ENCODE results near the gene RIMBP2. TPM values are rescaled to one million over a fixed set of nuclear protein-coding genes. Genes with fewer than 3 reads are reported as not detected.

RIMBP2 gene
- polyA plus RNA-seq, 1 donor (not counting 4 experiments of a cell fraction or from before 2014, with no cell fraction given): 0.16 TPM

GRCh38 chr12:130627175-130627574 lies 88.9 kb downstream of the RIMBP2 start:
- DNase-seq (ENCODE audit: low read depth, low spot score): no peak
- no peak overlapping the region for H3K9ac ChIP-seq (ENCODE audit: control insufficient read depth, extremely low read depth, insufficient read depth, low read length)
- H2AFZ ChIP-seq (ENCODE audit: control insufficient read depth, low read length): no peak overlapping the region
- H3K36me3 ChIP-seq (ENCODE audit: control insufficient read depth in 2 of 2, extremely low read depth in 1 of 2, insufficient read depth in 2 of 2, low read length in 2 of 2): no peaks in the 10 kb centered on the region
- H3K4me3 ChIP-seq (ENCODE audit: control insufficient read depth in 2 of 3, extremely low read depth in 1 of 3, insufficient read depth in 2 of 3, low read depth in 1 of 3, low read length in 3 of 3): no peak overlapping the region
- no peak overlapping the region for H3K4me2 ChIP-seq (ENCODE audit: control insufficient read depth, extremely low read depth, insufficient read depth, low read depth, low read length)
- no peaks in the 10 kb centered on the region for H3K27me3 ChIP-seq (ENCODE audit: control insufficient read depth, extremely low read depth, insufficient read depth, low read length)
- peaks cover 10% of the 10 kb centered on the region for H3K9me3 ChIP-seq (ENCODE audit: control insufficient read depth, low read depth, low read length)
- no peaks in the 10 kb centered on the region for H4K20me1 ChIP-seq (ENCODE audit: control insufficient read depth, extremely low read depth, insufficient read depth, low read length)
- no peak for TF ChIP-seq EZH2 (IDR thresholded peaks at IDR 0.05; ENCODE audit: low read length)
- TF ChIP-seq CTCF (optimal IDR thresholded peaks at IDR 0.05 in 1 of 3, IDR thresholded peaks at IDR 0.05 in 1 of 3, conservative IDR thresholded peaks at IDR 0.05 in 1 of 3; ENCODE audit: extremely low read depth in 1 of 3, insufficient read depth in 2 of 3, low read length in 3 of 3): no peak
- dilution Hi-C loops (cut with MboI; ENCODE audit: extremely low pct_ligation_motif_present, low sequenced_read_pairs): no loop called here
- no peaks in the 10 kb centered on the region for H3K9me1 ChIP-seq (ENCODE audit: control insufficient read depth, extremely low read depth, insufficient read depth, low read length)
- H3K27ac ChIP-seq (ENCODE audit: control insufficient read depth, insufficient read depth, low read length): no peak overlapping the region
- FAIRE-seq: no peak
- no peaks in the 10 kb centered on the region for H3K79me2 ChIP-seq (ENCODE audit: control insufficient read depth, insufficient read depth, low read length)
- H3K4me1 ChIP-seq (ENCODE audit: control insufficient read depth, extremely low read depth, insufficient read depth, low read length): no peaks in the 10 kb centered on the region

DNA sequence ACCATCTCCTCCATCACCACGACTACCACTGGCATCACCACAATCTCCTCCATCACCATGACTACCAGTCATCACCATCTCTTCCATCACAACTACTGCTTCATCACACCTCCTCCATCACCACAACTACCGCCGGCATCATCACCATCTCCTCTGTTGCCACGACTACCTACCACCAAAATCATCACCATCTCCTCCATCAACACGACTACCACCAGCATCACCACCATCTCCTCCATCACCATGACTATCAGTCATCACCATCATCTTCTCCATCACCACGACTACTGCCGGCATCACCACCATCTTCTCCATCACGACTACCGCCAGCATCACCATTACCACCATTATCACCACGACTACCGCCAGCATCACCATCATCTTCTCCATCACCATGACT lies 89.5 kb downstream of the RIMBP2 start:
- no peak overlapping the region for H3K4me2 ChIP-seq (ENCODE audit: control insufficient read depth, extremely low read depth, insufficient read depth, low read depth, low read length)
- DNase-seq (ENCODE audit: low read depth, low spot score) (no peak), FAIRE-seq (no peak)
- no peaks in the 10 kb centered on the region for H3K79me2 ChIP-seq (ENCODE audit: control insufficient read depth, insufficient read depth, low read length)
- TF ChIP-seq EZH2 (IDR thresholded peaks at IDR 0.05; ENCODE audit: low read length) (no peak), CTCF (optimal IDR thresholded peaks at IDR 0.05 in 1 of 3, IDR thresholded peaks at IDR 0.05 in 1 of 3, conservative IDR thresholded peaks at IDR 0.05 in 1 of 3; ENCODE audit: extremely low read depth in 1 of 3, insufficient read depth in 2 of 3, low read length in 3 of 3) (no peak)
- no peak overlapping the region for H2AFZ ChIP-seq (ENCODE audit: control insufficient read depth, low read length)
- no peaks in the 10 kb centered on the region for H3K9me1 ChIP-seq (ENCODE audit: control insufficient read depth, extremely low read depth, insufficient read depth, low read length)
- no peaks in the 10 kb centered on the region for H4K20me1 ChIP-seq (ENCODE audit: control insufficient read depth, extremely low read depth, insufficient read depth, low read length)
- H3K9ac ChIP-seq (ENCODE audit: control insufficient read depth, extremely low read depth, insufficient read depth, low read length): no peak overlapping the region
- H3K9me3 ChIP-seq (ENCODE audit: control insufficient read depth, low read depth, low read length): peaks cover 10% of the 10 kb centered on the region
- no peaks in the 10 kb centered on the region for H3K36me3 ChIP-seq (ENCODE audit: control insufficient read depth in 2 of 2, extremely low read depth in 1 of 2, insufficient read depth in 2 of 2, low read length in 2 of 2)
- no peak overlapping the region for H3K27ac ChIP-seq (ENCODE audit: control insufficient read depth, insufficient read depth, low read length)
- dilution Hi-C loops (cut with MboI; ENCODE audit: extremely low pct_ligation_motif_present, low sequenced_read_pairs): no loop called here
- H3K4me3 ChIP-seq (ENCODE audit: control insufficient read depth in 2 of 3, extremely low read depth in 1 of 3, insufficient read depth in 2 of 3, low read depth in 1 of 3, low read length in 3 of 3): no peak overlapping the region
- H3K27me3 ChIP-seq (ENCODE audit: control insufficient read depth, extremely low read depth, insufficient read depth, low read length): no peaks in the 10 kb centered on the region
- no peaks in the 10 kb centered on the region for H3K4me1 ChIP-seq (ENCODE audit: control insufficient read depth, extremely low read depth, insufficient read depth, low read length)
